Effector memory CD8-positive, alpha-beta T cell (primary cell): ENCODE results near the gene FHIT.

Source experiments
- ATAC-seq: fragments of 150-1000 bp; cut with Tn5 transposase; replicated peaks from 2 replicates; pipeline ENCODE4 v1.10.0; 2021; ENCODE audit warnings: mild to moderate bottlenecking, moderate library complexity
- DNase-seq, 3 experiments: peaks; one replicate each; pipeline ENCODE4 v3.0.0; 2021
- H3K27ac Mint-ChIP-seq, 2 donors: one replicate each; pipeline ENCODE4 v1.8.0; 2022; ENCODE audit warnings: mild to moderate bottlenecking in 2 of 2, mixed read lengths in 2 of 2, moderate library complexity in 2 of 2
- H3K27me3 Mint-ChIP-seq, 2 donors: one replicate each; pipeline ENCODE4 v1.8.0; 2022; ENCODE audit warnings: mixed read lengths in 2 of 2
- H3K36me3 Mint-ChIP-seq: one replicate; pipeline ENCODE4 v1.8.0; 2022; ENCODE audit warnings: mild to moderate bottlenecking, moderate library complexity, mixed read lengths; ENCODE audit not compliant: insufficient read depth
- H3K4me1 Mint-ChIP-seq, 2 donors: one replicate each; pipeline ENCODE4 v1.8.0; 2022; ENCODE audit warnings: low read depth in 2 of 2, mixed read lengths in 2 of 2
- H3K4me3 Mint-ChIP-seq, 2 donors: one replicate each; pipeline ENCODE4 v1.8.0; 2022; ENCODE audit warnings: mild to moderate bottlenecking in 2 of 2, mixed read lengths in 2 of 2, moderate library complexity in 2 of 2
- H3K9me3 Mint-ChIP-seq, 2 donors: one replicate each; pipeline ENCODE4 v1.8.0; 2022; ENCODE audit warnings: mixed read lengths in 2 of 2

The FHIT gene

DNA sequence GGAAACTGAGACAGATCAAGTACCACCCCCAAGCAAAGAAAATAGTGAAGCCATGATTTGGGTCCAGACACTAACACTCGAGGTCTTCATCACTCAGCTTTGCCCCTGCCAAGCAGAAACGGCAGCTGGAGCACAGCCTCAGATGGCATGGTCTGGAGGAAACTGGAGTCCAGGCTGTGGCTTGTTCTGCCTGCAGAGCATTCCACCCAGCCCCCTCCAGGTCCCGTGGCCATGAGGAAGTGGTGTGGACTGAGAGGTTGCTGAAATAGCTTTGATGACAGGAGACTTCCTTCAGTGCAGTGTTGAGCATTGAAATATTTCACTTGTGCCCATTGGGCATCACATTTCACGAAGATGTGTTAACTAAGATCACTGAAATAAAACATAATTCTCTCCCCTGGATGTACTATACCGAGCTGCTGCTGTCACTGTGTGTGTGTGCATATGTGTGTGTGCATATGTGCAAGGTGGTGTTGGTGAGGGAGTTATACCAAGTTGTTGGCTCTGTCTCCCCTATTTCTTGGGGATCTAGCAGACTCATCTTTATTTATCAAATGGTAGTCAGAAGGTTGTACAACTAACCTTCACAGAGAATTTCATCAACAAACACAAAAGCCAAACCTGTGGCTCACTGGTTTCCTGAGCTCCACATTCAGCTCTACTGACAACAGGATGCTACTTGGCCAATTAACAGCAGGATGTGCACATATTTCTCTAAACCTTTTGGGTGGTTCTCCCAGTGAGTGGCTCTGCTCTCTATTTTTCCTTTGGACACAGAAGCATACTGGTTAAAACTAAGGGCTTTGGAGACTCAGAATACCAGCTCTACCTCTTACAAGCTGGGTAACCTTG lies 1541.3 kb downstream of the FHIT start:
- H3K36me3 Mint-ChIP-seq: no peaks in the 10 kb centered on the region
- H3K4me1 Mint-ChIP-seq: no peaks in the 10 kb centered on the region
- H3K27me3 Mint-ChIP-seq: peaks cover 0 to 4% of the 10 kb centered on the region in 2 donors
- H3K27ac Mint-ChIP-seq: no peak overlapping the region
- ATAC-seq (peak; percentile 59), DNase-seq (no peak)
- H3K9me3 Mint-ChIP-seq: peaks cover 0 to 9% of the 10 kb centered on the region in 2 donors
- H3K4me3 Mint-ChIP-seq: no peak overlapping the region

- H3K4me3 Mint-ChIP-seq: no peak overlapping the region
- ATAC-seq (no peak), DNase-seq (no peak)
- peaks cover 0 to 6% of the 10 kb centered on the region in 2 donors for H3K9me3 Mint-ChIP-seq
- no peaks in the 10 kb centered on the region for H3K4me1 Mint-ChIP-seq
- H3K27ac Mint-ChIP-seq: no peak overlapping the region
- H3K27me3 Mint-ChIP-seq: peaks cover 0 to 4% of the 10 kb centered on the region in 2 donors
- no peaks in the 10 kb centered on the region for H3K36me3 Mint-ChIP-seq
Measured at GRCh38 chr3:59708202-59708601, 1543.0 kb downstream of the FHIT start.

DNA sequence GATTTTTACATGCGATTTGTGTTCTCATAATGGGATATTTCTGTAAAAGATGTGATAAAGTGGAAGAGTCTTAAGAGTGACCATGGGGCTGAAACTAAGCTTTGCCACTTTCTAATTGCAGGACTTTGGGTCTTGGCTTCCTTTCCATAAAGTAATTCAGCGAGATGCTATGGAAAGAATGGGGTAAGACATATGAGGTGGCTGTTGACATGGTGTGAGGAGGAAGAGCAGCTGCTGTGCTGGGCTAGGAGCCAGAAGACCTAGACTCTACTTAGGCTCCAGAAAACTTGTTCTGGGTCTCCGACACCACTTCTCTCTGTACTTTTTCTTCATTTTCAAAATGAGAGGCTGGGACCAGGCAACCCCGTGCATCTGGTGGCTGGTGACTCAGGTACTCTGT lies 1547.0 kb downstream of the FHIT start:
- H3K9me3 Mint-ChIP-seq: no peaks in the 10 kb centered on the region
- ATAC-seq (no peak), DNase-seq (no peak)
- H3K27ac Mint-ChIP-seq: no peak overlapping the region
- no peaks in the 10 kb centered on the region for H3K36me3 Mint-ChIP-seq
- H3K4me3 Mint-ChIP-seq: no peak overlapping the region
- H3K27me3 Mint-ChIP-seq: no peaks in the 10 kb centered on the region
- H3K4me1 Mint-ChIP-seq: no peaks in the 10 kb centered on the region

DNA sequence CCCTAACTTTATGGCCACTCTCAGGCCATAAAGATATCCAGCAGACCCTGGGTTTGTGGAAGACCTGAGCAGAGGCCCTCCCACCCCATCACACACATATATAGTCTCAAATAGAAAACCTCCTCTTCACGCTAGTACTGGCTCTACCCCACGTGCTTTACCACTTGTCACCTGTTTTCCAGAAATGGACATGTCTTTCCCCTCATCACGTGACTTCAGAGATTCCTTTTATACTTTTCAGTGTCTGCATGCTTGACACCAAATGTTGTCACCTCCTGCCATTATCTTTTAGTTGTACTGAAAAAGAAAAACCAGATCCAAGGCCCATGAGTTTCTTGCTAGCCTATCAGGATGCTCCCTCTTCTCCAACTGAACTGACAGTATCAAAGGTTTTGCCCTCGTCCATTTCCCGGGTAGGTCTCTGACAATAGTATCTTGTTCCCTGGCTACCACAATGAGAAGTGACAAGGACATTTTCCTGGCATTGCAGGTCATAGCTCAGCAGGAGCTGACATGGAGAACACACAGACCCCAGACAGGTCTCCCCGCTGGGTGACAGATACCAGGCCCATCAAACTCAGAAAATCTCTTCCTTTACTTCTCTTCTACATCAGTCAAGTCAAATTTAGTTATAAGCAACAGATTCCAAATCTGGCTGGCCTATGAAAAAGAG lies 1551.5 kb downstream of the FHIT start:
- H3K27me3 Mint-ChIP-seq: no peaks in the 10 kb centered on the region
- no peak for ATAC-seq
- no peaks in the 10 kb centered on the region for H3K4me1 Mint-ChIP-seq
- H3K9me3 Mint-ChIP-seq: no peaks in the 10 kb centered on the region
- no peak overlapping the region for H3K27ac Mint-ChIP-seq
- no peaks in the 10 kb centered on the region for H3K36me3 Mint-ChIP-seq
- no peak for DNase-seq
- H3K4me3 Mint-ChIP-seq: no peak overlapping the region
